Heart right ventricle (tissue), 16 donors: ENCODE results near the gene TSPAN8. TPM values are rescaled to one million over a fixed set of nuclear protein-coding genes. Genes with fewer than 3 reads are reported as not detected.
"Not testable (repeated sequence)": the region's sequence is repeated elsewhere in the genome, so short reads cannot be mapped to it uniquely, and the experiment has no call there.

Experiments
- ATAC-seq, 8 donors: fragments of 200-7000 bp; cut with Tn5 transposase; one replicate each; pipeline ENCODE4 v1.9.1; 2020; ENCODE audit warnings: mild to moderate bottlenecking in 8 of 8, moderate library complexity in 8 of 8, moderate number of reproducible peaks in 1 of 8
- DNase-seq, 2 donors: peaks; one replicate each; pipeline ENCODE4 v3.0.0-alpha.2; 2020
- H3K27ac ChIP-seq, 10 donors: fragments of 200-600 bp; sonication (generic) in 2 of 10; one replicate each; pipeline versions ENCODE4 v1.5.0 to v1.8.0; 2020 to 2022; ENCODE audit warnings: mild to moderate bottlenecking in 3 of 10
- H3K27me3 ChIP-seq, 7 donors: fragments of 200-600 bp; one replicate each; pipeline ENCODE4 v1.8.0; 2021 to 2022; ENCODE audit warnings: mild to moderate bottlenecking in 2 of 7
- H3K36me3 ChIP-seq, 9 donors: fragments of 200-600 bp; sonication (generic) in 1 of 9; one replicate each; pipeline versions ENCODE4 v1.5.0 to v1.8.0; 2020 to 2022; ENCODE audit warnings: mild to moderate bottlenecking in 2 of 9
- H3K4me1 ChIP-seq, 9 donors: fragments of 200-600 bp; sonication (generic) in 1 of 9; one replicate each; pipeline versions ENCODE4 v1.5.0 to v1.8.0; 2020 to 2022; ENCODE audit warnings: mild to moderate bottlenecking in 4 of 9
- H3K4me3 ChIP-seq, 10 donors: fragments of 200-600 bp; sonication (generic) in 2 of 10; one replicate each; pipeline versions ENCODE4 v1.5.0 to v1.8.0; 2020 to 2022; ENCODE audit warnings: mild to moderate bottlenecking in 7 of 10, moderate library complexity in 2 of 10
- H3K9me3 ChIP-seq, 11 donors: fragments of 200-600 bp in 10 of 11; sonication (generic) in 2 of 11; one replicate each; pipeline versions ENCODE4 v1.5.0 to v1.8.0; 2013 to 2022; ENCODE audit warnings: mild to moderate bottlenecking in 2 of 11, control low read depth in 1 of 11, moderate library complexity in 1 of 11
- whole genome bisulfite sequencing, 2 donors: extraction: QIAGEN DNeasy Blood & Tissue Kit; methylation state at CpG; one replicate each; pipeline ENCODE4 v1.1.7; 2013; ENCODE audit warnings: inconsistent platforms in 1 of 2; 5-methylcytosine and 5-hydroxymethylcytosine counted together
- intact Hi-C, 10 donors: fragments of 100-400 bp; cut with DNase I; formaldehyde crosslinking; loops; one replicate each; pipeline versions ENCODE4 v1.11.1 to v1.14.2; 2022
- polyA plus RNA-seq, 2 donors: library from polyadenylated mRNA; stranded (reverse); fragments of 200-250 nt; gene quantifications; one replicate each; pipeline ENCODE4 v1.2.3, GENCODE V29; 2013
- total RNA-seq, 10 donors: library from RNA; stranded (reverse); fragmentation: NEBNext Ultra II Directional in 3 of 10; extraction: Animal tissue kit (Norgen Biotek cat#: 25700) in 3 of 10; gene quantifications; one replicate each; pipeline versions ENCODE4 v1.2.1 to v1.2.4, GENCODE V29; 2021 to 2023
- TF ChIP-seq, protein P1 (sequence below), 9 donors: fragments of 200-600 bp; sonication (generic) in 2 of 9; IDR thresholded peaks; one replicate each; pipeline versions ENCODE4 v1.5.0 to v1.8.0; 2021 to 2022; ENCODE audit warnings: antibody characterized with exemption in 9 of 9, mild to moderate bottlenecking in 5 of 9, moderate library complexity in 1 of 9
- donor health status: Arrhythmogenic right ventricular cardiomyopathy.
- donor health status: ischemic (EF 13 %, LVEDD 7.1; RV severe dilation, severe dysfunction).
- donor health status: healthy with polysubstance abuse.
- donor health status: DM: no; HTN: yes; CAD: no.
- donor health status: DM: no; HTN: no; CAD: no.
- donor health status: ischemic (EF 25% LVEDD 6.9; RV normal size, moderate dysfunction).
- donor health status: ischemic (EF 25% LVEDD 5.7; RV mildly dilated, moderate dysfunction).
- donor health status: healthy.
- donor health status: DM: yes; HTN: yes; CAD: no.
- donor health status: Ischemic cardiomyopathy.
- donor health status: ischemic (EF 35%, LVEDD 5.7; RV mildly dilated, moderate dysfunction).
- donor health status: nonischemic (EF 11% LVEDD 7.7; RV severe dilation, severe dysfunction).
- donor health status: DM: yes; HTN: yes; CAD: no.
- donor health status: PGD.
- donor health status: ischemic (EF 29% LVEDD 5.4; RV normal size, mild dysfunction).
- donor health status: nonischemic (EF 23%, LVEDD 6.1; RV moderate dilation, normal function).

TSPAN8 gene
- total and polyA plus RNA-seq, 12 donors, result 0.09 to 0.75 (median 0.38) TPM; not detected in 6

- H3K9me3 ChIP-seq, result no peaks in the 10 kb centered on the region
- TF ChIP-seq, protein P1, sequence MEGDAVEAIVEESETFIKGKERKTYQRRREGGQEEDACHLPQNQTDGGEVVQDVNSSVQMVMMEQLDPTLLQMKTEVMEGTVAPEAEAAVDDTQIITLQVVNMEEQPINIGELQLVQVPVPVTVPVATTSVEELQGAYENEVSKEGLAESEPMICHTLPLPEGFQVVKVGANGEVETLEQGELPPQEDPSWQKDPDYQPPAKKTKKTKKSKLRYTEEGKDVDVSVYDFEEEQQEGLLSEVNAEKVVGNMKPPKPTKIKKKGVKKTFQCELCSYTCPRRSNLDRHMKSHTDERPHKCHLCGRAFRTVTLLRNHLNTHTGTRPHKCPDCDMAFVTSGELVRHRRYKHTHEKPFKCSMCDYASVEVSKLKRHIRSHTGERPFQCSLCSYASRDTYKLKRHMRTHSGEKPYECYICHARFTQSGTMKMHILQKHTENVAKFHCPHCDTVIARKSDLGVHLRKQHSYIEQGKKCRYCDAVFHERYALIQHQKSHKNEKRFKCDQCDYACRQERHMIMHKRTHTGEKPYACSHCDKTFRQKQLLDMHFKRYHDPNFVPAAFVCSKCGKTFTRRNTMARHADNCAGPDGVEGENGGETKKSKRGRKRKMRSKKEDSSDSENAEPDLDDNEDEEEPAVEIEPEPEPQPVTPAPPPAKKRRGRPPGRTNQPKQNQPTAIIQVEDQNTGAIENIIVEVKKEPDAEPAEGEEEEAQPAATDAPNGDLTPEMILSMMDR (IDR thresholded peaks at IDR 0.05), result peak in 1 of 9 donors; percentile 6
- H3K27me3 ChIP-seq, result no peaks in the 10 kb centered on the region
- H3K36me3 ChIP-seq, result no peaks in the 10 kb centered on the region
- no peak for DNase-seq
- no peak for ATAC-seq
- WGBS, 2 donors, result 57 to 66% methylated on average over 5 of the region's 5 CpGs
- no peaks in the 10 kb centered on the region for H3K4me1 ChIP-seq
- no peak overlapping the region for H3K27ac ChIP-seq
- no peak overlapping the region for H3K4me3 ChIP-seq
- intact Hi-C loops, result no loop called here
Observed at GRCh38 chr12:71124835-71125460, 32.9 kb downstream of the TSPAN8 start.

- H3K4me3 ChIP-seq, H3K27ac ChIP-seq, intact Hi-C loops, H3K4me1 ChIP-seq, ATAC-seq, H3K36me3 ChIP-seq, DNase-seq, H3K27me3 ChIP-seq: not testable (repeated sequence)
- WGBS, 2 donors, result 69 to 75% methylated on average over 1 of the region's 1 CpG
- H3K9me3 ChIP-seq, result peaks cover 0 to 22% (median 0%) of the 10 kb centered on the region in 11 donors
Observed at GRCh38 chr12:71113148-71113547, 44.7 kb downstream of the TSPAN8 start.

- Histone ChIP-seq H3K4me3 (no peak overlapping the region), H3K27ac (no peak overlapping the region), H3K4me1 (peaks cover 0 to 3% (median 0%) of the 10 kb centered on the region in 9 donors), H3K9me3 (peaks cover 0 to 19% (median 0%) of the 10 kb centered on the region in 11 donors), H3K27me3 (no peaks in the 10 kb centered on the region), H3K36me3 (no peaks in the 10 kb centered on the region)
- WGBS, 2 donors, result 89 to 91% methylated on average over 5 of the region's 5 CpGs
- ATAC-seq (no peak), DNase-seq (no peak)
- intact Hi-C loops, result no loop called here
- TF ChIP-seq, protein P1 (IDR thresholded peaks at IDR 0.05), result no peak
Observed at GRCh38 chr12:71109834-71110233, 48.0 kb downstream of the TSPAN8 start.

DNA sequence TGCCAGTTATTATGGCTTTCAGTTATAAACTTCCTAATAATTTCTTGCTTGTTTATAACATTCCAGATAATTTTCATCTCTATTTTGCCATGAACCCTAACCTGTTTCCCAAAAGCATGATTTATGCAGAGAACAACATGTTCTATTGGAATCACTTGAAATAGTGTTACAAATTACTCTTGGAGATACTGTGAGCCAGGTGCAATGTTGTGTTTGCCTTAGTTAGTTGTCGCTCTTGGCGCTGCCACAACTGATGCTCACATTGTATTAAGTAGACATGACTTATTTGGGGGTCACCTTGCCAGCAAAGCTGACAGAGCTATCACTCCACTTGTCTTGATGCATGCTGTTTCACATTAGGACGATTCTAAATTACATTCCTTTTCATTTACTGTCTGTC lies 49.4 kb downstream of the TSPAN8 start:
- 69 to 76% methylated on average over 3 of the region's 3 CpGs for WGBS, 2 donors
- ATAC-seq (no peak), DNase-seq (no peak)
- TF ChIP-seq, protein P1 (IDR thresholded peaks at IDR 0.05), result no peak
- Histone ChIP-seq H3K27ac (no peak overlapping the region), H3K36me3 (no peaks in the 10 kb centered on the region), H3K4me1 (peaks cover 0 to 3% (median 0%) of the 10 kb centered on the region in 9 donors), H3K27me3 (no peaks in the 10 kb centered on the region), H3K9me3 (peaks cover 0 to 33% (median 5%) of the 10 kb centered on the region in 11 donors), H3K4me3 (no peak overlapping the region)
- intact Hi-C loops, result no loop called here

- TF ChIP-seq, protein P1 (IDR thresholded peaks at IDR 0.05), result no peak
- Histone ChIP-seq H3K4me3 (no peak overlapping the region), H3K27ac (no peak overlapping the region), H3K4me1 (peaks cover 0 to 3% (median 0%) of the 10 kb centered on the region in 9 donors), H3K27me3 (no peaks in the 10 kb centered on the region), H3K9me3 (peaks cover 0 to 33% (median 5%) of the 10 kb centered on the region in 11 donors), H3K36me3 (no peaks in the 10 kb centered on the region)
- WGBS, 2 donors, result 58 to 65% methylated on average over 1 of the region's 1 CpG
- intact Hi-C loops, result no loop called here
- ATAC-seq (peak in 3 of 8 donors; percentile 50 to 79 (median 61)), DNase-seq (no peak)
Observed at GRCh38 chr12:71107936-71108335, 49.9 kb downstream of the TSPAN8 start.
